K562 (cell line): ENCODE data around the gene PAX5. TPM values are rescaled to one million over a fixed set of nuclear protein-coding genes. Genes with fewer than 3 reads are reported as not detected.

Source experiments
- CCAR2 ChIP-seq: fragments of 200-400 bp; formaldehyde crosslinking; IDR thresholded peaks from 2 replicates; pipeline ENCODE4 v1.6.1; 2017; ENCODE audit warnings: mild to moderate bottlenecking, low read depth, low read length
- CREB1 ChIP-seq, 2 experiments: sonication (generic) in 1 of 2; formaldehyde crosslinking in 1 of 2; IDR thresholded peaks; 2 replicates each; pipeline versions ENCODE4 v1.6.1 to v1.8.0; 2012 to 2022; ENCODE audit warnings: inconsistent platforms in 1 of 2, mild to moderate bottlenecking in 1 of 2, missing genetic modification reagents in 1 of 2, moderate library complexity in 1 of 2
- EP300 ChIP-seq: IDR thresholded peaks from 2 replicates; pipeline ENCODE4 v1.6.1; 2012; ENCODE audit warnings: low read length, improper control_type of control experiment
- HINFP ChIP-seq: fragments of 450-650 bp; conservative IDR thresholded peaks from 2 replicates; pipeline ENCODE4 v1.6.1; 2016; ENCODE audit warnings: missing genetic modification characterization, low read depth, mild to moderate bottlenecking, control low read depth, missing compliant biosample characterization
- HOXB6 ChIP-seq: fragments of 250-450 bp; sonication (Bioruptor Pico); IDR thresholded peaks from 2 replicates; pipeline ENCODE4 v1.5.1; 2022; ENCODE audit warnings: mild to moderate bottlenecking, borderline replicate concordance
- SFPQ ChIP-seq: fragments of 200-400 bp; formaldehyde crosslinking; IDR thresholded peaks from 2 replicates; pipeline ENCODE4 v1.6.1; 2017; ENCODE audit warnings: mild to moderate bottlenecking, low read depth, low read length, moderate library complexity
- polyA plus RNA-seq, 8 experiments: library from polyadenylated mRNA; depleted of rRNA in 4 of 8; stranded (reverse) in 5 of 8; unstranded in 3 of 8; fragments of >200 nt; fragmentation: Nextera tagmentation in 2 of 8; fragmentation: Illumina TruSeq in 1 of 8; extraction: Ambion mirVana in 2 of 8; extraction: Trizol in 1 of 8; gene quantifications; 2 replicates each; pipeline versions ENCODE4 v1.2.1 to v1.2.3, GENCODE V29; 2011 to 2014; ENCODE audit warnings: inconsistent platforms in 1 of 8, missing spikeins in 1 of 8
- total RNA-seq, 7 experiments: library from RNA; depleted of rRNA in 6 of 7; stranded (reverse); fragments of >200 nt in 6 of 7; fragmentation: Illumina TruSeq in 2 of 7; extraction: Trizol in 2 of 7; gene quantifications; 2 replicates each; pipeline versions ENCODE4 v1.2.1 to v1.2.3, GENCODE V29; 2011 to 2021; ENCODE audit warnings: low replicate concordance in 1 of 7

Gene PAX5
- total and polyA plus RNA-seq, 9 of the 15 experiments (the other 6 are each of a cell fraction or from before 2014, with no cell fraction given) = 0.03 to 0.09 TPM; not detected in 7

GRCh38 chr9:36837431-36838405 is 196.3 kb downstream of the PAX5 start (continued):
- TF ChIP-seq SFPQ (no peak), EP300 (no peak), CREB1 (IDR thresholded peaks at IDR 0.05) (no peak), CREB1 (CRISPR knock-in tag; IDR thresholded peaks at IDR 0.05) (no peak), HOXB6 (CRISPR knock-in tag) (no peak), HINFP (tag) (no peak), CCAR2 (no peak)
